Stimulated activated CD8-positive, alpha-beta memory T cell treated with anti-CD3 and anti-CD28 coated beads, Interleukin-2, amount 100 ng/mL, for 48 hours (primary cell): ENCODE data around the gene OOEP.
"Not testable (repeated sequence)": the region's sequence is repeated elsewhere in the genome, so short reads cannot be mapped to it uniquely, and the experiment has no call there.

Experiments
- DNase-seq, 2 donors: peaks; one replicate each; pipeline ENCODE4 v3.0.0-alpha.2; 2020; ENCODE audit warnings: low read depth in 2 of 2

Gene OOEP

DNA sequence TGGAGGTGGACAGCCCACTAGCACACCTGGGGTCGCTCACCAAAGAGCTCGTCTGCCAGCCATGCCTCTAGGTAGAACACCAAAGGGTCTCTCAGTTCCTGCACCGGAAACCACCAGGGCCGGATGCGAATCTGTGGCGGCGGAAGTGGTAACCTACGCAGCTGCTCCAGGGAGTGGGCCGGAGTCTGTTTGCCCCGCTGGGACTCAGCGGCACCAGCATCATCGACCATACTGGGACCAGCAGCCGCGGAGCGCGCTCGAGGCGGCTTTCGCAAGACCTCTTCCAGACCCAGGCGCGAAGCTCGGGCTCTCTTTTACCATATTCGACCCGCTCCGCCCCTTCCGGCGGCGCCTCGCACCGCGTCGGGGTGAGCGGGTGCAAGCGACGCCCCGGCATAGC is at the start of gene OOEP:
OOEP (minus strand) TSS at position 335 of the 400 bp plus-strand sequence; CDS start at position 230, 105 bp downstream.
- DNase-seq, result no peak

DNA sequence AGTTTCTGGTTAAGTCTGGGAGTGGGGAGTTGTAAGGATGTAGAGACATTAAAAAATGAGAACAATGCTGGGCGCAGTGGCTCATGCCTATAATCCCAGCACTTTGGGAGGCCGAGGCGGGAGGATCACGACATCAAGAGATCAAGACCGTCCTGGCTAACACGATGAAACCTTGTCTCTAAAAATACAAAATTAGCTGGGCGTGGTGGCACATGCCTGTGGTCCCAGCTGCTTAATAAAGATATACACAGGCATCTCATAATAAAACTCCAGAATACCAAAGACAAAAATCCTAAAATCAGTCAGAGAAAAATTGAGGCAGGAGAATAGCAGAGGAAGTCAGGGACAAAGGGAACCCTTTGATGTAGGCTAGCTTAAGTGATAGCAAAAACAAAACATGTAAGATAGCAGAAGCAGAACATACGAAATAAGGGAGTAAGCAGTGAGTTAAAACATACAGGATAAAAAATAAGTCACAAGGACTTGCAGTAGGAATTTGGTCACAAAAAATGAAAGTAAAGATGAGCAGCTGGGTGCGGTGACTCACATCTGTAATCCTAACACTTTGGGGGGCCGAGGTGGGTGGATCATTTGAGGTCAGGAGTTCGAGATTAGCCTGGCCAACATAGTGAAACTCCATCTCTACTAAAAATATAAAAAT is 48.5 kb upstream of the OOEP start:
- no peak for DNase-seq

DNA sequence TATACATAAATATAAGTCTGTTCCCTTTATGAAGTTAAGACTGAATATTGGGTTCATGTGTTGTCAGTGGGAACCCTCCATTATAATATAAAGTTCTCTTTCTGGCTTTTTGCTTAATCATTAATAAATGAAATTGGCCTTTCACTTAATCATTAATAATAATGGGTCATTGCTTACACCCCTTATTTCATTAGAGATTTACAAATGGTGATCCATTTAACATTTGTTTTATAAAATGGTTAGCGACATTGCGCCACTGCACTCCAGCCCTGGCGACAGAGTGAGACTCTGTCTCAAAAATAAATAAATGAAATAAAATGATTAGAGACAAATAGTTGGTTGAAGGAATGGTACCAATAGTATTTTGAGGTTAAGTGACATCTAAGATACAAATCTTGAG is 43.4 kb upstream of the OOEP start:
- DNase-seq, result no peak

DNA sequence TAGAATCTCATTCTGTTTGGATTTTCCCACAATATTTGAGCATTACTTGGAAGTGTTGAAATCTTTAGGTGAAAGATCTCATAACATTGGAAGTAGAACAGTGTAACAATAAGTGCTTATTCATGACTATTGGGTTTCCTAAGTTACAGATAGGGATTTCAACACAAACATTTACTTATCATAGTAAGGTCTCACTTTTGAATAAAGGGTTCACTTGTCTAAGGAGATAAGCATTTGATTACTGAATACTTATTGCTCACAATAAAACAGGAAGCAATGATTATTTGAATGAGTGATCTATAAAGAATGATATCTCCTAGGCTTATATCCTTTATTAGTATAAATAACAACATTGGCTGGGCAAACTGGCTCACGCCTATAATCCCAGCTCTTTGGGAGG is 39.7 kb upstream of the OOEP start:
- DNase-seq, result no peak

DNA sequence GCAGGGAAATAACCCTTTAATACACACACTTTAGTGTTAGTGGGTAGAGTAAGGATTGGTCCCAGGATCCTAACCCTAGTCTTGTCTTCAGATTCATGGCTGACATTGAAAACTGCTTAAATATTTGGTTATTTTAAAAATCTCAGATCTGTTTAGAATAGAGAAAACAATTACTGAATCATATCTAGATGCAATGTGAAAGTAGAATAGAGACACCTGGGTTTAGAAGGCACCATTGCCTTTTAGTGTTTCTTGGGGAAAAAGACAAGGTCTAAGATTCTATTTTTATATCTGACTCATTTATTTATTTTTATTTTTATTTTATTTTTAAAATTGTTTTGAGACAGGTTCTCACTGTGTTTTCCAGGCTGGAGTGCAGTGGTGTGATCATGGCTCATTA is 31.0 kb upstream of the OOEP start:
- no peak for DNase-seq

DNA sequence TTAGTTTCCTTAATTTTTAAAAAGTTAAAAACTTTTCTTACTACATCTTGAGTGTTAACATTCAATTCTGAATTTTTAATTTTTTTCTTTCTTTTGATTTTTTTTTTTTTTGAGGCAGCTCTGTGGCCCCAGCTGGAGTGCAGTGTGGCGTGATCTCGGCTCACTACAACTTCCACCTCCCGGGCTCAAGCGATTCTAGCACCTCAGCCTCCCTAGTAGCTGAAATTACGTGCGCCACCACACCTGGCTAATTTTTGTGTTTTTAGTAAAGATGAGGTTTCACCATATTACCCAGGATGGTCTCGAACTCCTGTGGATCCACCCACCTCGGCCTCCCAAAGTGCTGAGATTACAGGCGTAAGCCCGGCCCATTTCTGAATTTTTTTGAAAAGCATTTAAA is 26.2 kb upstream of the OOEP start:
- no peak for DNase-seq

DNA sequence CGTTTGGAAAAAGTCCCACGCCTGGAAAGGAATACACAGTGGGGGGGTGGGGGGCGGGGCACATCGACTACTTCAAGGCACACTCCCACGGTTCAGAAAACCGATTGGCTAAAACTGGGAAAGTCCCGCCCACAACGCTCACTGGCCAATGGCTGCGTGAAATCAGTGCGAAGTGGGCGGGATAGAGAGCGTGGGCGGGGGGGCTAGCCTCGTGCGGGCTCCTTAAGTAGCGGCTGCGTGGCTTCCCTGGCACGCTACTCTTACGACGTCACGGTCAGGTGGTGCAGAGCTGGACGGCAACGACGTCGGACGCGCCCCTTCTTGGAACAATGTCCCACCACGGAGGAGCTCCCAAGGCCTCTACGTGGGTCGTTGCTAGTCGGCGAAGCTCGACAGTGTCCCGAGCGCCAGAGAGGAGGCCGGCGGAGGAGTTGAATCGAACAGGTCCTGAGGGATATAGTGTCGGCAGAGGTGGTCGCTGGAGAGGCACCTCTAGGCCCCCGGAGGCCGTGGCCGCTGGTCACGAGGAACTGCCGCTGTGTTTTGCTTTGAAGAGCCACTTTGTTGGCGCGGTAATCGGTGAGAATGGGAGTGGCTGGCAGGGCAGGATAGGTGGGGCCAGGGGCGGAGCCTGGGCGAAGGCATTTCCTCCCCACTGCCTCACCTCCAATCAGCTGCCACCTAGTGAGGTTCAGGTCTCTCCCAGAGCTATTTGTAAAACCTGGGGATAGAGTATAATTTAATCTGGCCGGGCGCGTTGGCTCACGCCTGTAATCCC is 25.1 kb upstream of the OOEP start, which contains the start of gene DDX43:
DDX43 (plus strand) TSS at position 252 of the 778 bp plus-strand sequence; CDS start at position 330, 78 bp downstream.
- DNase-seq, result peak in 1 of 2 donors; percentile 19

DNA sequence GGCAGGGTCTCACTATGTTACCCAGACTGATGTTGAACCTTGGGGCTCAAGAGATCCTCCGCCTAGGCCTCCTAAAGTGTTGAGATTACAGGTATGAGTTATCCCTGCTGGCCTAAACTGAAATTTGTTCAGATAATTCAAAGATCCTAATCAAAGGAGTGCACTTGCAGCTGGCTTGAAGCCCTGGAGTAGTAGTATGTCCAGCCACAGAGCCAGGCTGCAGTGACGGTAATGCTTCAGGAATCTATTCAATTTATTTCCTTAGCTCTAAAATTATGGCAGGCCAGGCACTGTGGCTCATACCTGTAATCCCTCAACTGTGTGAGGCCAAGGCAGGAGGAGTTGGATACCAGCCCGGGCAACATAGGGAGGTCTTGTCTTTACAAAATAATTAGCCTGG is 23.6 kb upstream of the OOEP start:
- no peak for DNase-seq

DNA sequence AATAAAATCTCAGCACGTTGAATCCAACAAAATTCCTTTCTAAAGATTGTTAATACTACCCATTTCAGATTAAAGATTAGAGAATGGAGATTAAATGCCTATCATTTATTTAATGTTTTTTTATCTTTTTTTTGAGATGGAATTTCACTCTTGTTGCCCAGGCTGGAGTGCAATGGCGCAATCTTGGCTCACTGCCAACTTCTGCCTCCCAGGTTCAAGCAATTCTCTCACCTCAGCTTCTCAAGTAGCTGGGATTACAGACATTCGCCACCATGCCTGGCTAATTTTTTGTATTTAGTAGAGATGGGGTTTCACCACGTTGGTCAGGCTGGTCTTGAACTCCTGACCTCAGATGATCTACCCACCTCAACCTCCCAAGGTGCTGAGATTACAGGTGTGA is 22.5 kb upstream of the OOEP start:
- DNase-seq, result not testable (repeated sequence)

DNA sequence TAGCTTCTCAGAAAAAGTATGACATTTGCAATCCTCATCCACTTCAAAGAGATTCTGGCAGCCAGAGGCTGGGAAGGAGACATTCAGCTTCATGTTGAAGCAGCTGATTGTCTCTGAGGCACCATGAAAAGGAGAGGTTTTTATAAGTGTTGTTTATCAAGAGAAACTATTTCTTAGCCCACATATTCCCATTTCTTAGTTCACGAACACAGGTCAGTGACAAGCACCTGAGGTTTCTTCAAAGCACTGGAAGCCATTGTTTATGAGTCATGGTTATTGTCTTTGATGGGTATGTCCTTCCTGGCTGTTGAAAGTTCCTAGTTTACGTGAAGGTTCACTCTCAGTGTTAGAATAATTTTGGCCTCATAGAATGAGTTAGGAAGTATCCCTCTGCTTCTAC is 22.0 kb upstream of the OOEP start:
- no peak for DNase-seq

DNA sequence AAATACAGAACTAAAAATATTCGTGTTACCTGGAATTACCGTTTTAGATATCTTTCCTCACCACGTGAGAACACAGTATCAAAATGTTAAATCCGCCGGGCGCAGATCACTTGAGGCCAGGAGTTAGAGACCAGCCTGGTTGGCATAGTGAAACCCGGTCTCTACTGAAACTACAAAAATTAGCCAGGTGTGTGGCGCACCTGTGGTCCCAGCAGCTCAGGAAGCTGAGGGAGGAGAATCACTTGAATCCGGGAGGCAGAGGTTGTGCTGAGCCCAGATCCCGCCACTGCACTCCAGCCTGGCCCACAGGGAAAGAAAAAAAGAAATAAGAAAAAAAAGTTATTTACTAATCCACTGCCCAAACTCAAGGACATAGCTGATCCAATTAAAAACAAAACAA is 20.2 kb upstream of the OOEP start:
- DNase-seq, result no peak

DNA sequence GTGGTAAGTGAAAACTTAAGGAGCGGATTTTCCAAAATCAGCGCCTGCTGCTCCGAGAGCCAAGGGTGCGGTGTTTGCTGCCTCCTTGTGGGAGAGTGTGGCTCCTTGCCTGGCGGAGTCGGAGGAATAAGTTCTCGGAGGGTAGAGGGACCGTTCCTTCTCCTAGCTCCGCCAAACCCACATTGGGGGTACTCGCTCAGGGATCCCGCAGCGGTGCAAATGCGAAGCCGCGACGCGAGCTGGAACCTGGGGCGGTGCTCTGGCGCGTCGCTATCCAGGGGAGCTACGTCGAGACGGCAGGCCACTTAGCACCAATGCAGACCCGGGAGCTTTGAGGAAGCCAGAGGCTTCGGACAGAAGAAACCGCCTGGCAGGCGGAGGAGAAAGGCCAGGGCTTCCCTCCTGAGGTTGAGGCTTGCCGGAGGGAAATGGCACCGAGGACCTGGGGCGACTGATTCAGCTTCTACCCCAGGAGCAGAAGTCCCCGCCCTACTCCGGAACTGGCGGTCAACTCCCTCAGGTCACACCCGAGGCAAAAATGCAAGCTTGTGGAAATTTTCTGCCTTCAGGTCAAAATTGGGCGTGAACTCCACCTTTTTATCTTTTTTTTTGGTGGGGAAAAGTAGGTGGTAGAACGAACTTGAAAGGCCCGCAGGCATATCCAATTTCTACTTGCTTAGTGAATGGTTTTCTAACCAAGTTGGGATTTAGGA is 19.3 kb upstream of the OOEP start:
- DNase-seq, result peak; percentile 38 to 56

DNA sequence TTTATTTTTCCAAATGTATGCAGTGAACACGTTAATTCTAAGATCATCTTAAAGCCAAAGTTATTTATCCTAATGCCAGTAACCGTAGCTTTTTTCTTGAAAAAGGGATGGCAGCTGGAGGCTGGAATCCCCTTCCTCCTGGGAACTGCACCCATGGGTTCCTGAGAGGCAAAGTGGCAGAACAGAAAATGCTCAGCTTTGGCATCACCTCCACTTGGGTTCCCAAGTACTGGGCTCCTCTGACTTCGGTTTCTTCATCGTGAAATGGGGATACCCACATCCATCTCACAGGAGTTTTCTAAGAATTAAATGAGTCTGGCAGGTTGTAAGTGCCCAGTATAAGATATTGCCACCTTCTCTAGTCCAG is 18.7 kb upstream of the OOEP start:
- no peak for DNase-seq

DNA sequence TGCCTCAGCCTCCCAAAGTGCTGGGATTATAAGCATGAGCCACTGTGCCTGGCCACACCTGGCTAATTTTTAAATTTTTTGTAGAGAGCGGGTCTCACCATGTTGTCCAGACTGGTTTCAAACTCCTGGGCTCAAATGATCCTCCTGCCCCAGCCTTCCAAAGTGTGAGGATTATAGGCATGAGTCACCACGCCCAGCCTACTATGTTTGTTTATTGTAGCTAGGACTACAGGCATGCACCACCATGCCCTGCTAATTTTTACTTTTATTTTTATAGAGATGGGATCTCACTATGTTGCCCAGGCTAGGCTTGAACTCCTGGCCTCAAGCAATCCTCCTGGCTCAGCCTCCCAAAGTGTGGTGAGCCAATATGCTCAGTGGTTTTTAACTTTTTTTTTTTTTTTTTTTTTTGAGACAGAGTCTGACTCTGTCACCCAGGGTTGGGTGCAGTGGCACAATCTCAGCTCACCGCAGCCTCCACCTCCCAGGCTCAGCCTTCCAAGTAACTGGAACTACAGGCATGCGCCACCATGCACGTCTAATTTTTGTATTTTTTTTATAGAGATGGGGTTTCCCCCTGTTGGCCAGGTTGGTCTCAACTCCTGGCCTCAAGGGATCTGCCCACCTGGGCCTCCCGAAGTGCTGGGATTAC is 12.9 kb upstream of the OOEP start:
- DNase-seq, result no peak

DNA sequence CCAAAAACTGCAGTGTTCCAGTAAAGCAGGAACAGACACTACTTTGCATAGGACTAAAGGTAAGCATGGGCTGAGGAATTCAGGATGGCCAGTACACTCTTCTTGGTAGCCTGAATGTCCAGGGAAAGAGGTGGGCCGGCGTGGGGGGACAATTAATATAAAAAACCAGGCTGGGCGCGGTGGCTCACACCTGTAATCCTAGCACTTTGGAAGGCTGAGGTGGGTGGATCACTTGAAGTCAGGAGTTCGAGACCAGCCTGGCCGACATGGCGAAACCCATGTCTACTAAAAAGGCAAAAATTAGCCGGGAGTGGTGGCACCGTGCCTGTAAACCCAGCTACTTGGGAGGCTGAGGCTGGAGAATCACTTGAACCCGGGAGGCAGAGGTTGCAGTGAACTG is 11.8 kb upstream of the OOEP start:
- not testable (repeated sequence) for DNase-seq

DNA sequence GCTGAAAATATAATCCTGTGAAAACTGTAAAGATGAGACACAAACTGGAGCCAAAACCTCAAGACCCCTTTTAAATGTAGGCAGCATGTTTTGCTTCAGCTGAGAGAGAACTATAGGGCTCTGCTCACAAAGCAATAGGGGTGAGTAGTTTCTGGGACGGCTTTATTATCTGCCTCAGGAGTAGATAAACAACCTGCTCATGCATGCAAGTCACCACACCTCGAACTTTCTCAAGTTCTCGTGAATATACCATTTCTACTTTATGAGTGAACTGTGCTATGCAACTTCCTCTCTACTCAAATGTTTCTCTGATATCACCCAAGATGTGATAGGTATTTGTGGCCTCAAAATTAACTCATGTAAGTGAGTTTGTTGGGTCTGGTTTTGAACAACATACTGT is 7.5 kb upstream of the OOEP start:
- no peak for DNase-seq

DNA sequence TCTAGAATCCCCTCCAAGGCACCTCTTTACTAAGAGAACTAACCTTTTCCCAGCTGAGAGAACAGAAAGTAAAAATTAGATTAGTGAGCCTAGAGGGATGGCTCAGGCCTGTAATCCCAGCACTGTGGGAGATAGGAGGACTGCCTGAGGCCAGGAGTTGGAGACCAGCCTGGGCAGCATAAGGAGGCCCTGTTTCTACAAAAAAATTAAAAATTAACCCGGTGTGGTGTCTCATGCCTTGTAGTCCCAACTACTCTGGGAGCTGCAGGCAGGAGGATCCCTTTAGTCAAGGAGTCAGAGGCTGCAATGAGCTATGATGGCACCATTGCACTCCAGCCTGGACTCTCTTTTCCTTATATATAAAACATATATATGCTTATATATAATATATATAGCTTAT is 5.5 kb upstream of the OOEP start:
- DNase-seq, result no peak

DNA sequence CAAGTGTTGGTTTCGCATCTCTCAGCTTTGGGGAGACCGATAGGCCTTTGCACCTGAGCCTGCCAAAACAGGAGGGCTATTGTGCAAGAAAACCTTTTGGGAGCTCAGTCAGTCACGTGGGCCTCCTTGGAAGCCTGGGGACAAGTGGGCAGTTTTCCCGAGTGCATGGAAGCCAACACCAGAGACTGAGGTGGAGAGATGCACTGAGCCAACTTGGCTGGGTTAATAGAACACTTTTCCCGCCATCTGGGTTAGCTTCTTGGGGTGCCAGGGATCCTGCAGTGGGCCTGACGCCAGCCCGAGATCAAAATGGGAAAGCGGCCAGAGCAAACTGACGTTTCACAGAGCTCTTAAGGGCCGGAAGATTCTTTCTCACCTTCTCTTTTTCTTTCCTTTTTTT is 2.8 kb upstream of the OOEP start:
- DNase-seq, result no peak

DNA sequence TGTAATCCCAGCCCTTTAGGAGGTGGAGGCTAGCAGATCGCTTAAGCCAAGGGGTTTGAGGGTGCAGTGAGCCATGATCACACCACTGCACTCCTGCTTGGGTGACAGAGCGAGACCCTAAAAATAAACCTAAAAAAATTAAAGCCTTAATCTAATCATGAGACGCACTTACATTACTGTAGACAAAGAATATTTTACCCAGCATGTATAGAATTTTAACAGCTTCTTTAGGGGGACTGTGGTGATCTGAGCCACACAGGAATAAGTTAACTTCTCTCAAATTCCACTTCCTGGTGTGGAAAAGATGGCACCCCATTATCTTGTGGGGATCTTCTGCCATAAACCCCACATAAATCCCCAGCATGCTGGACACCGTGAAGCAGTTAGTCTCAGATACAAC is 2.3 kb upstream of the OOEP start:
- no peak for DNase-seq

DNA sequence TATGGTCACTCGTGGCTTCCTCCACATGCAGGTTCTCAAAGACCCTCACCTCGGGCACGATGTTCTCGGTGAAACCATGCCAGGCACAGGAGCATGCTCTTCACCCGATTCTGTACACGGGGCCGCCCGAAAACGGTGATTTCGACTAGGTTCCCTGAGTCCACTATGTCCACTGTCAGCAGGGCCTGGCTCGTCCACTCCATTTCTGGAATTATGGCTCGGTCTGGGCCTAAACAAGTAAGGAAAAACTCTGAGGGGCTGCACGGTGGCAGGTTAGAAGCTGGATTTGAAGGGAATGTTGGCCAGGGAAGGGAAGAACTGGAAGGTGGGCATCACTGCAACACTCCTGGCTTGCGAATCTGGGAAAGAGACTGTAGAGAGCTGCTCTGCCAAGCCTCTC is 540 bp downstream of the OOEP start:
- no peak for DNase-seq

DNA sequence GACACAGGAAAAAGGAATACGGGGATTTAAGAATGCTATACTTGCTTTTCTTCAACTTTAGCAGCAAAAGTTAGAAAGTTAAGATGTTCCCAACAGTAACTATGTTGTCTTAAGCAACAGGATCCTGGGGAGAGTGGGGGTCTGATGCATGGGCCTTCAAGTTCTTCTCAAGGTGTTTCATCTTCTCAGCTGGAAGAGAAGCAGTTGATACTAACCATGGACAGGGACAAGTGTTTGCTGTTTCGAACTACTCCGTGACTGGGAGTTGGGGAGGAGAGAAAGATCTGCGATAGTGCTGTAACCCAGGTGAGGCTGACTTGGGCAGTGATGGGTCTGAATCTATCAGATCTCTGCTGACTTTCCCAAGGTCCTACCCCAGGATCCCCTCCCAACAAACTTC is 1.0 kb downstream of the OOEP start:
- DNase-seq, result no peak

DNA sequence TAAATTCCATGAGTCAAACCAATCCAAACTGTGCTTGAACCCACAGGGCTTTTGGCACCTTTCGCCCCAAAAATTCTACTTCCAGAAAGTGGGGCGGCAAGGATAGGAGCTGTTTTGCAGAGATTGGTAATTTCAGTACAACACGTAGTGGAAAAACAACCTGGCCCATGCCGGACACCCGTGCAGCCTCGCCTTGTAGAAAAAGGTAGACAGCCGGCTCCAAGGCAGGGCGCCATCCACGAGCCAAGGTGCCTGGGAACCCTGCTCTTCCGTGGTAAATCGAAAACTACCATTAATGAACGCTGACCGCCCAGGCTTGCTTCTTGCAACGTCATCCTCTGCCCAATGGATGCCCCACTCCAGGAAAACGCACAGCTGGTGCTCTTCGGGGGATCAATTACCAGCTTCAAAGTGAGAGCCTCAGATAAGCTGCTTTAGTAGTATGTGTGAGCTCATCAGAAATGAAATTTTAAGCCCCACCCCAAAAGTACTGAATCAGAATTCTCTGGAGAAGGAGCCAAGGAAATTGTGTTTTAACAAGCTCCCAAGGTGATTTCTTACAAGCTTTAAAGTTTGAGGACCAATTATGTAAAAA is 1.8 kb downstream of the OOEP start:
- no peak for DNase-seq
